ENCODE measurements around the gene OTOG.

GRCh38 chr11:17514476-17514875 is 32.6 kb upstream of the OTOG start:
- TF ChIP-seq POLR2AphosphoS5 (IDR thresholded peaks at IDR 0.05; ENCODE audit: low read depth, low read length) (no peak), TAF1 (IDR thresholded peaks at IDR 0.05; ENCODE audit: borderline replicate concordance, insufficient read depth, low read length) (no peak), REST (IDR thresholded peaks at IDR 0.05; ENCODE audit: insufficient read depth in 1 of 2, low read depth in 2 of 2, low read length in 2 of 2) (no peak), SIN3A (IDR thresholded peaks at IDR 0.05; ENCODE audit: borderline replicate concordance, insufficient read depth, low read length) (no peak)

Data from PFSK-1 (cell line).